Measurements from ENCODE around the gene RMND1. TPM values are rescaled to one million over a fixed set of nuclear protein-coding genes. Genes with fewer than 3 reads are reported as not detected.

Gene RMND1
- total RNA-seq, 1 experiment from 2014 or later: 60.8 TPM

DNA sequence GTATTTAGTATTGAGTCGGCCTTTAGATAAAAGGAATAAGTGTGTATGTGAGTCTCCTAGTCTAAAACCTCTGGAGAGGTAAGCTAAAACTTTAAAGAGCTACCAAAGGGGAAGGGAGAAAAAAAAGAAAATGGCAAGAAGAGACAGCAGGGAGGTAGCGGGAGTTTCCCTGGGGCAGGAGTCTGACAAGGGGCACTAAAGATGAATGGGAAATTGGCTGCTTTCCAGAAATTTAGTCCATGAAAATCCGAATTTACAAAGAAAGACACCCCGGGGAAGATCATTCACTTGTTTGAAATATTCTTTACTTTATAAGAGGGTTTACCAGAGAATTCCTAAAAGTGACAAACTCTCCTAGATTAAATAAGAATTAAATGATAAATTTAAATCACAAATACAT is 19.3 kb downstream of the RMND1 start:
- DNase-seq (ENCODE audit: low read depth): no peak
- in situ Hi-C loops (cut with HindIII; ENCODE audit: low pct_unique_long_range_greater_than_20kb, low sequenced_read_pairs): no loop called here

- no peak for DNase-seq (ENCODE audit: low read depth)
- in situ Hi-C loops (cut with HindIII; ENCODE audit: low pct_unique_long_range_greater_than_20kb, low sequenced_read_pairs): no loop called here
Observed at GRCh38 chr6:151431337-151431736, 20.6 kb downstream of the RMND1 start.

DNA sequence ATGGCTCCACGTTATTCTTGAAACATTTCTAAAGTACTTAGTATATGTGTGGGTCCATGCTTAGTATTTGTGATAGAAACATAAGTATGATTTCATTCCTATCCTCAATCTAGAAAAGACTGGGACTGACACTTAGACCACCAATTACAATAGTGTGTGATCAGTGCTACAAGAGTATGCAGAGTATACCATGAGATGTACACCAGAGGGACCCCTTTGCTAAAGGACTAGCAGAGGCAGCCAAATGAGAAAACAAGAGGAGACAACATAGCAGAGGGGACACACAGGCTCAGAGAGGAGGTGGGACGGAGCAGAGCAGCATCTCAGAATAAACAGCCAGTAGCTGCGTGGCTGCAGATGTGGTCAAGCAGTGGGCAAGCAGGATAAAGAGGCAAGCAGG is 21.0 kb downstream of the RMND1 start:
- in situ Hi-C loops (cut with HindIII; ENCODE audit: low pct_unique_long_range_greater_than_20kb, low sequenced_read_pairs): no loop called here
- no peak for DNase-seq (ENCODE audit: low read depth)

DNA sequence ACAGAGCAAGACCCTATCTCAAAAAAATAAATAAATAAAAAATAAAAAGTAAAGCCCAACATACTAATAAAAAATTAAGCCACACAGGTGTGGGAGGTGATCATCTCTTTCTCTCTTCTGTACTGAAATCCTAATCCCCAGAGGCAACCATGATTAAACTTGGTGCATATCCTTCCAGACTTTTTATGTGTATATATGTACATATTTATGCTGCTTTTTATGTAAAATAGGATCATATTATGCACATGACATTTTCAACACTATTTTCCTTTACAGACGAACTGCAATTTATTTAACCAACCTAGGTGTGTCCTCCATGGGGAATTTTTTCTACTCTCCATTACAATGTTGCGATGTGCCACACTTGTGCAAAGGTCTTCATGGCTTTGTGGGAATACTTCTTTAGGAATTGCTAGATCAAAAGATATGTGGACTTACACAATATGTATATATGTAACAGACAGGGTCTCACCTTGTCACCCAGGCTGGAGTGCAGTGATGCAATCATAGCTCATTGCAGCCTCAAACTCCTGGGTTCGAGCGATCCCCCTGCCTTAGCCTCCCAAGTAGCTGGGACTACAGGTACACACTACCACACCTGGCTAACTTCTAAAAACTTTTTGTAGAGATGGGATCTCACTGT is 23.7 kb downstream of the RMND1 start:
- no peak for DNase-seq (ENCODE audit: low read depth)
- in situ Hi-C loops (cut with HindIII; ENCODE audit: low pct_unique_long_range_greater_than_20kb, low sequenced_read_pairs): no loop called here

- in situ Hi-C loops (cut with HindIII; ENCODE audit: low pct_unique_long_range_greater_than_20kb, low sequenced_read_pairs): no loop called here
- DNase-seq (ENCODE audit: low read depth): peak; percentile 93
Observed at GRCh38 chr6:151425561-151425960, 26.4 kb downstream of the RMND1 start.

- no peak for DNase-seq (ENCODE audit: low read depth)
- in situ Hi-C loops (cut with HindIII; ENCODE audit: low pct_unique_long_range_greater_than_20kb, low sequenced_read_pairs): no loop called here
Observed at GRCh38 chr6:151422981-151423380, 28.9 kb downstream of the RMND1 start.

DNA sequence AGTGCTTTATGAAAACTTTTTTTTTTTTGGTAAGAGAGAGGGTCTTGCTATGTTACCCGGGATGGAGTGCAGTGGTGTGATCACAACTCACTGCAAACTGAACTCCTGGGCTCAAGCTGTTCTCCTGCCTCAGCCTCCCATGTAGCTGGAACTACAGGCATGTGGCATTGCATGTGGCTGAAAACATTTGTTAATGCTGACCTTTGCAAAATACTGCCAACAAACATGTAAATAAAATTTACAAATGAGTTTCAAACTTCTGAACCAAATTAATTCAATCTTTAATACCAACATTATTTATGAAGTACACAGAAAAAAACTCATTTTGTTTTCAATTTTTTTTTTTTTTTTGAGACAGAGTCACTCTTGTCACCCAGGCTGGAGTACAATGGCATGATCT is 34.4 kb downstream of the RMND1 start:
- DNase-seq (ENCODE audit: low read depth): no peak
- in situ Hi-C loops (cut with HindIII; ENCODE audit: low pct_unique_long_range_greater_than_20kb, low sequenced_read_pairs): no loop called here

- in situ Hi-C loops (cut with HindIII; ENCODE audit: low pct_unique_long_range_greater_than_20kb, low sequenced_read_pairs): no loop called here
- DNase-seq (ENCODE audit: low read depth): no peak
Observed at GRCh38 chr6:151414641-151415260, 37.2 kb downstream of the RMND1 start.

DNA sequence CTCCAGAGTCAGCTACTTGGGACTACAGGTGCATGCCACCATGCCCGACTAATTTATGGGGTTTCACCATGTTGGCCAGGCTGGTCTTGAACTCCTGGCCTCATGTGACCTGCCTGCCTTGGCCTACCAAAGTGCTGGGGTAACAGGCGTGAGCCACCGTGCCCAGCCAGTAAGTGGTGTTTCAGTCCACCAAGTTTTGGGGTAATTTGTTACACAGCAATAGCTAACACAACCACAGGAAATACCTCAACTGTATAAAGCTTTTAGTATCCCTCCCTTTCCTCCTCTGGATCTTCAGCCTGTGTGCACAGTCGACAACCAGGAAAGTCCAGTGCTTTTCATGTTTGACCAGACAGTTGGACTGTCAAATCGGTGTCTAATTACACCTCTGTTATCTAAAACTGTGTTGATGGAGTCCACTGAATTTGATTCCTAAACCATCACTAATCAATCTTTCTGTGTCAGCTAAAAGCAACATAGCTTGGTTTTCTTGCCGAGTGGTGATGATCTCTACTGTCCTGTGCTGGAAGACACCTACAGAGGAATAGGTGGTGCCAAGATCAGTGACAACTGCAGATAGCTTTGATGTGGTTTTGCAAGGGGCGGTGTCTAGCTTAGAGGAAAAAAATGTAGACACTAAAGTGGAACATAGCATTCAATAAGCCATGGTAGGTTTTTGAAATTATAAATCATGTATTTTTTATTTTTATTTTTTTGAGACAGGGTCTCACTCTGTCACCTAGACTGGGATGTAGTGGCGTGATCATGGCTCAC is 38.4 kb downstream of the RMND1 start:
- no peak for DNase-seq (ENCODE audit: low read depth)
- in situ Hi-C loops (cut with HindIII; ENCODE audit: low pct_unique_long_range_greater_than_20kb, low sequenced_read_pairs): no loop called here

- in situ Hi-C loops (cut with HindIII; ENCODE audit: low pct_unique_long_range_greater_than_20kb, low sequenced_read_pairs): no loop called here
- DNase-seq (ENCODE audit: low read depth): no peak
Observed at GRCh38 chr6:151412909-151413308, 39.0 kb downstream of the RMND1 start.

DNA sequence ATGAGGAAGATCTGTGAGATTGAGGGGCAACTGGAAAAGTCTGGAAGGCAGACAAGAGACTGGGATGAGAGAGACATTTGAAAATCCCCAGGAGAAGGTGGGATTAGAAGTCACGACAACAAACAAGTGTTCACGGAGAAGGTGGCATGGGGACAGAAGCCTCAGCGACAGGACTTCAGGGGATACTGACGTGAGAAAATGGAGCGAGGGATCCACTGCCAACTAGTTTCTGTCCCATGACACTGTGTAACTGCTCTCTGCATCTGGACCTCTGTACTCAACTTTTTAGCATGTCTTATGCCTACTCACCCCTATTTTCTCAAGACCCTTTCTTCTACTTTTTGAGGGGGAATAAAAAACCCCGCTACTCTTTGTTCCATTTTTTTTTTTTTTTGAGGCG is 42.2 kb downstream of the RMND1 start:
- no peak for DNase-seq (ENCODE audit: low read depth)
- in situ Hi-C loops (cut with HindIII; ENCODE audit: low pct_unique_long_range_greater_than_20kb, low sequenced_read_pairs): no loop called here

DNA sequence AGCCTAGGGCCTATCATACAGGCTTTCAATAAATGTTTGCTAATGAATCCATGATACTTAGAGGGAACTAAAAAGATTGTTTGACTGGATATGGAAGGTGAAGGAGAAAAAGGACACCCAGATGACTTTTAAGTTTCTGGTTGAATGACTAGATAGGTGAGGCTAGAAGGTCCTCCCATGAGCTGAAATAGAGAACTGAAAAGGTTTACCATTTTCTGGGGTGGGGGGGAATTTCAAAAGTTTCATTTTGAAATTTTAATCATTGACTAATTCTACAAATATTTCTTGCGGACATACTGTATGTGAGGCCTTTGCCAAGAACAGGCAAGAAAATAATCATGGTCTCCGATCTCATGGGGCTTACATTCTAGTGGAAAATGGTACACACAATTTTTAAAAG is 42.7 kb downstream of the RMND1 start:
- DNase-seq (ENCODE audit: low read depth): no peak
- in situ Hi-C loops (cut with HindIII; ENCODE audit: low pct_unique_long_range_greater_than_20kb, low sequenced_read_pairs): no loop called here

GRCh38 chr6:151408858-151409257 is 43.1 kb downstream of the RMND1 start:
- in situ Hi-C loops (cut with HindIII; ENCODE audit: low pct_unique_long_range_greater_than_20kb, low sequenced_read_pairs): no loop called here
- DNase-seq (ENCODE audit: low read depth): no peak

- no peak for DNase-seq (ENCODE audit: low read depth)
- in situ Hi-C loops (cut with HindIII; ENCODE audit: low pct_unique_long_range_greater_than_20kb, low sequenced_read_pairs): no loop called here
Observed at GRCh38 chr6:151403919-151404308, 48.0 kb downstream of the RMND1 start.

- peak; percentile 28 for DNase-seq (ENCODE audit: low read depth)
- in situ Hi-C loops (cut with HindIII; ENCODE audit: low pct_unique_long_range_greater_than_20kb, low sequenced_read_pairs): no loop called here
Observed at GRCh38 chr6:151402228-151402627, 49.7 kb downstream of the RMND1 start.

DNA sequence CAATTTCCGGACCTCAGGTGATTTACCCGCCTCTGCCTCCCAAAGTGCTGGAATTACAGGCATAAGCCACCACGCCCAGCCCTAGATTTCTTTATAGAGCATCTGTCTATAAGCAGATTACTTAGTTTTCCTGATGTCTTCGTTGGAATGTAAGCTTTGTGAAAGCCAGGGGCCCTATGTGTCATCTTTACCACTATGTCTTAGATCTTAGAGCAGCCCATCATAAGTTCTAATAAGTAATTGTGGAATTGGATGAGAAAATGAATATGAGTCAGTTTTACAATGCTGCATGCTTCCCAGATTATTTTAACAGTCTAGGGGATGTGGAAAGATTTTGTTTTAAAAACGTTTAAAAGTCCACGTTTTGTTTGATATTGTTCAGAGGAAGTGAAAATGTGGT is 51.5 kb downstream of the RMND1 start:
- in situ Hi-C loops (cut with HindIII; ENCODE audit: low pct_unique_long_range_greater_than_20kb, low sequenced_read_pairs): no loop called here
- DNase-seq (ENCODE audit: low read depth): no peak

DNA sequence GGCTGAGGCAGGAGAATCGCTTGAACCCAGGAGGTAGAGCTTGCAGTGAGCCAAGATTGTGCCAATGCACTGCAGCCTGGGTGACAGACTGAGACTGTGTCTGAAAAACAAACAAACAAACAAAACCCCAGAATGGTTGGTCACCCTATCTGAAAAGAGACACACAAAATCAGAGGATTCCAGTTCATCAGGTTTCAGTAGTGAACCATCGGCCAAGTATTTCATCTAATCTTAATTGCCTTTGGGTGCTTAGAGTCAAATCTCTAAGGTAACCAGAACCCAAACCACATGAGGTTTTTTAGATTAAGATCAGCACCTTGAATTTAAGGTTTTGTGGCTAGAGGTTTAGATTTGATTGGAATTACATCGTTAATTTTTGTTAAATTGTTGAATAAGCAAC is 52.2 kb downstream of the RMND1 start:
- in situ Hi-C loops (cut with HindIII; ENCODE audit: low pct_unique_long_range_greater_than_20kb, low sequenced_read_pairs): no loop called here
- no peak for DNase-seq (ENCODE audit: low read depth)

- in situ Hi-C loops (cut with HindIII; ENCODE audit: low pct_unique_long_range_greater_than_20kb, low sequenced_read_pairs): no loop called here
- DNase-seq (ENCODE audit: low read depth): no peak
Observed at GRCh38 chr6:151393410-151393809, 58.5 kb downstream of the RMND1 start.

- no peak for DNase-seq (ENCODE audit: low read depth)
- in situ Hi-C loops (cut with HindIII; ENCODE audit: low pct_unique_long_range_greater_than_20kb, low sequenced_read_pairs): no loop called here
Observed at GRCh38 chr6:151392427-151392826, 59.5 kb downstream of the RMND1 start.
